HCT116 (cell line): Measurements from ENCODE around the gene PDE7B. TPM values are rescaled to one million over a fixed set of nuclear protein-coding genes. Genes with fewer than 3 reads are reported as not detected.

Source experiments
- ATAC-seq: fragments of 200-7000 bp; cut with Tn5 transposase; 2 replicates; pipeline ENCODE4 v1.9.1; 2020; ENCODE audit warnings: mild to moderate bottlenecking, moderate library complexity
- BruUV-seq: library from RNA; stranded (reverse); fragments of 400-500 nt; replicated peaks from 2 replicates; lab custom pipeline; 2021; lab: Mats Ljungman, UMichigan
- CTCF ChIA-PET: fragments of 300-600 bp; sonication (Branson Sonifier 250); formaldehyde crosslinking; loops from one replicate; lab custom pipeline; 2021; ENCODE audit warnings: antibody characterized with exemption; lab: Charles Lee
- POLR2A ChIA-PET: fragments of 300-600, 350-600 bp; sonication (Branson Sonifier 250); formaldehyde crosslinking; loops from one replicate; lab custom pipeline; 2021; ENCODE audit warnings: antibody characterized with exemption; lab: Charles Lee
- RAD21 ChIA-PET, 2 experiments: fragments of 300-600 bp; sonication (Branson Sonifier 250); formaldehyde crosslinking; loops; one replicate each; lab custom pipeline; 2023; ENCODE audit warnings: low total read pairs in 2 of 2; ENCODE audit not compliant: uncharacterized antibody in 2 of 2, unreplicated experiment in 2 of 2, low non-redundant PET in 1 of 2; lab: Charles Lee
- DNase-seq: peaks from one replicate; pipeline ENCODE4 v3.0.0-alpha.2; 2010; ENCODE audit warnings: low read depth, low spot score
- H2AFZ ChIP-seq: fragments of 200-600 bp; shearing (Covaris generic), sonication (generic); 2 replicates; pipeline ENCODE4 v1.6.1; 2017; ENCODE audit warnings: low read depth, mixed run types, mixed read lengths, antibody characterized with exemption, low read length; ENCODE audit not compliant: poor library complexity, severe bottlenecking
- H3K27ac ChIP-seq: 2 replicates; pipeline ENCODE4 v1.5.1; 2012; ENCODE audit warnings: low read depth, low read length
- H3K27me3 ChIP-seq: fragments of 200-600 bp; sonication (generic); 2 replicates; pipeline ENCODE4 v1.6.1; 2016; ENCODE audit warnings: mixed run types, low read length, mixed read lengths; ENCODE audit not compliant: insufficient read depth
- H3K36me3 ChIP-seq, 2 experiments: fragments of 200-500 bp in 1 of 2; fragments of 200-600 bp in 1 of 2; sonication (Bioruptor generic) in 1 of 2; sonication (generic) in 1 of 2; 2 replicates each; pipeline versions ENCODE4 v1.5.1 to v1.6.1; 2014 to 2016; ENCODE audit warnings: low read length in 2 of 2, inconsistent platforms in 1 of 2, mixed read lengths in 1 of 2, mixed run types in 1 of 2; ENCODE audit not compliant: insufficient read depth in 2 of 2, control insufficient read depth in 1 of 2
- H3K4me1 ChIP-seq, 2 experiments: fragments of 200-600 bp in 1 of 2; sonication (generic) in 1 of 2; 2 replicates each; pipeline versions ENCODE4 v1.5.1 to v1.6.1; 2012 to 2017; ENCODE audit warnings: low read length in 2 of 2, inconsistent platforms in 1 of 2, mild to moderate bottlenecking in 1 of 2, mixed read lengths in 1 of 2, mixed run types in 1 of 2, moderate library complexity in 1 of 2; ENCODE audit not compliant: insufficient read depth in 2 of 2, control insufficient read depth in 1 of 2
- H3K4me2 ChIP-seq: fragments of 200-600 bp; sonication (generic); 2 replicates; pipeline ENCODE4 v1.6.1; 2017; ENCODE audit warnings: mixed run types, low read length, mixed read lengths
- H3K4me3 ChIP-seq, 2 experiments: fragments of 200-600 bp in 1 of 2; sonication (generic) in 1 of 2; replicated peaks in 1 of 2; 2 replicates each; pipeline ENCODE4 v1.5.1; 2011 to 2016; ENCODE audit warnings: low read length in 2 of 2, control low read depth in 1 of 2, low read depth in 1 of 2, mild to moderate bottlenecking in 1 of 2, mixed read lengths in 1 of 2, mixed run types in 1 of 2
- H3K79me2 ChIP-seq: fragments of 200-600 bp; sonication (generic); 2 replicates; pipeline ENCODE4 v1.6.1; 2017; ENCODE audit warnings: mild to moderate bottlenecking, mixed run types, low read length, moderate library complexity, mixed read lengths; ENCODE audit not compliant: insufficient read depth
- H3K9ac ChIP-seq: fragments of 200-600 bp; sonication (generic); 2 replicates; pipeline ENCODE4 v1.6.1; 2016; ENCODE audit warnings: low read length, mixed read lengths
- H3K9me2 ChIP-seq: fragments of 200-600 bp; sonication (generic), shearing (Covaris generic); 2 replicates; pipeline ENCODE4 v1.6.1; 2017; ENCODE audit warnings: mixed run types, mild to moderate bottlenecking, moderate library complexity; ENCODE audit not compliant: insufficient read depth
- H3K9me3 ChIP-seq, 2 experiments: fragments of 200-500 bp in 1 of 2; fragments of 200-600 bp in 1 of 2; sonication (Bioruptor generic) in 1 of 2; sonication (generic) in 1 of 2; 2 replicates each; pipeline ENCODE4 v1.6.1; 2014 to 2017; ENCODE audit warnings: low read length in 2 of 2, mixed read lengths in 2 of 2, inconsistent platforms in 1 of 2, low read depth in 1 of 2, mild to moderate bottlenecking in 1 of 2, mixed run types in 1 of 2, moderate library complexity in 1 of 2; ENCODE audit not compliant: control insufficient read depth in 1 of 2, insufficient read depth in 1 of 2
- H4K20me1 ChIP-seq: fragments of 200-600 bp; sonication (generic), shearing (Covaris generic); 2 replicates; pipeline ENCODE4 v1.6.1; 2017; ENCODE audit warnings: mixed run types, mild to moderate bottlenecking, moderate library complexity; ENCODE audit not compliant: insufficient read depth
- CEBPB ChIP-seq: IDR thresholded peaks from 2 replicates; pipeline ENCODE4 v1.6.1; 2012; ENCODE audit warnings: low read depth
- EZH2 ChIP-seq: fragments of 200-600 bp; sonication (generic); IDR thresholded peaks from 2 replicates; pipeline ENCODE4 v1.6.1; 2017; ENCODE audit warnings: antibody characterized with exemption, mixed run types
- RAD21 ChIP-seq: IDR thresholded peaks from 2 replicates; pipeline ENCODE4 v1.6.1; 2012; ENCODE audit warnings: low read depth, mild to moderate bottlenecking
- SIN3A ChIP-seq: IDR thresholded peaks from 2 replicates; pipeline ENCODE4 v1.6.1; 2012; ENCODE audit warnings: low read depth
- TCF7L2 ChIP-seq: IDR thresholded peaks from 2 replicates; pipeline ENCODE4 v1.7.0; 2011; ENCODE audit warnings: borderline replicate concordance, inconsistent platforms; ENCODE audit not compliant: insufficient read depth, insufficient read length; ENCODE audit errors: extremely low read depth
- ZFX ChIP-seq: fragments of 450-650 bp; IDR thresholded peaks from 2 replicates; pipeline ENCODE4 v1.6.1; 2017
- intact Hi-C: fragments of 100-400 bp; cut with micrococcal nuclease; formaldehyde crosslinking; loops from 2 replicates; pipeline ENCODE4 v1.10.0; 2022
- total RNA-seq: library from RNA; stranded (reverse); gene quantifications from one replicate; pipeline ENCODE4 v1.2.1, GENCODE V29; 2021; ENCODE audit not compliant: unreplicated experiment
- TF ChIP-seq, protein P1 (sequence below), 3 experiments: fragments of 200-600 bp in 1 of 3; sonication (generic) in 1 of 3; IDR thresholded peaks in 2 of 3; conservative IDR thresholded peaks in 1 of 3; 2 replicates each; pipeline ENCODE4 v1.5.1; 2012 to 2017; ENCODE audit warnings: low read depth in 2 of 3, low read length in 2 of 3, antibody characterized with exemption in 1 of 3, borderline replicate concordance in 1 of 3, control low read depth in 1 of 3, mild to moderate bottlenecking in 1 of 3, mixed read lengths in 1 of 3, mixed run types in 1 of 3, moderate library complexity in 1 of 3; ENCODE audit not compliant: insufficient read depth in 1 of 3
- TF ChIP-seq, protein P2 (sequence below): IDR thresholded peaks from 2 replicates; pipeline ENCODE4 v1.6.1; 2011; ENCODE audit warnings: mild to moderate bottlenecking, low read length, moderate library complexity; ENCODE audit not compliant: insufficient replicate concordance; ENCODE audit errors: extremely low read depth

The PDE7B gene
- total RNA-seq, 1 experiment from 2014 or later: 0.61 TPM

DNA sequence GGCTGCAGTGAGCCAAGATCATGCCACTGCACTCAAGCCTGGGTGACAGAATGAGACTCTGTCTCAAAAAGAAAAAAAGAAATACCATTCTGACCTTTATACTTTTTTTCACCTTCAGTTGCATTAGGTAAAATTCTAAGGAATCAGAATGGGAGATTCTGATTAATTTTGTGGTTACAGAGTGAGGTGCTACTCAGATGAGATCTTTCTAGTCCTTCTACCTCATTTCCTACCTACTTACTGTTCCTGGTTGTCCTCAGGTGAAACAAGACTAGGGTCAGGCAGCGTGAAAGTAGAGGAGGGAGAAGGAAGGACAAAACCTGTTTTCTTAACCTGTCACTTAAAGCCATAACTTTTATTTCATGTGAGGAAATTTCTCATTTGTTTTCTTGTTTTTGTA lies 334.9 kb downstream of the PDE7B start:
- CTCF ChIA-PET: no interaction called here
- ATAC-seq: no peak
- POLR2A ChIA-PET: no interaction called here
- Histone ChIP-seq H3K79me2 (no peaks in the 10 kb centered on the region), H3K36me3 (no peaks in the 10 kb centered on the region), H3K4me2 (no peak overlapping the region), H3K27ac (no peak overlapping the region), H3K9me3 (no peaks in the 10 kb centered on the region), H3K9ac (no peak overlapping the region), H3K4me3 (no peak overlapping the region), H3K4me1 (no peaks in the 10 kb centered on the region), H4K20me1 (no peaks in the 10 kb centered on the region), H2AFZ (no peak overlapping the region), H3K9me2 (no peaks in the 10 kb centered on the region), H3K27me3 (no peaks in the 10 kb centered on the region)
- BruUV-seq: no TSS peak
- no peak for DNase-seq
- intact Hi-C loops: no loop called here
- RAD21 ChIA-PET: no interaction called here
- TF ChIP-seq RAD21 (no peak), TCF7L2 (no peak), ZFX (no peak)
- TF ChIP-seq, protein P1, sequence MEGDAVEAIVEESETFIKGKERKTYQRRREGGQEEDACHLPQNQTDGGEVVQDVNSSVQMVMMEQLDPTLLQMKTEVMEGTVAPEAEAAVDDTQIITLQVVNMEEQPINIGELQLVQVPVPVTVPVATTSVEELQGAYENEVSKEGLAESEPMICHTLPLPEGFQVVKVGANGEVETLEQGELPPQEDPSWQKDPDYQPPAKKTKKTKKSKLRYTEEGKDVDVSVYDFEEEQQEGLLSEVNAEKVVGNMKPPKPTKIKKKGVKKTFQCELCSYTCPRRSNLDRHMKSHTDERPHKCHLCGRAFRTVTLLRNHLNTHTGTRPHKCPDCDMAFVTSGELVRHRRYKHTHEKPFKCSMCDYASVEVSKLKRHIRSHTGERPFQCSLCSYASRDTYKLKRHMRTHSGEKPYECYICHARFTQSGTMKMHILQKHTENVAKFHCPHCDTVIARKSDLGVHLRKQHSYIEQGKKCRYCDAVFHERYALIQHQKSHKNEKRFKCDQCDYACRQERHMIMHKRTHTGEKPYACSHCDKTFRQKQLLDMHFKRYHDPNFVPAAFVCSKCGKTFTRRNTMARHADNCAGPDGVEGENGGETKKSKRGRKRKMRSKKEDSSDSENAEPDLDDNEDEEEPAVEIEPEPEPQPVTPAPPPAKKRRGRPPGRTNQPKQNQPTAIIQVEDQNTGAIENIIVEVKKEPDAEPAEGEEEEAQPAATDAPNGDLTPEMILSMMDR (IDR thresholded peaks at IDR 0.05 in 2 of 3, conservative IDR thresholded peaks at IDR 0.05 in 1 of 3; ENCODE audit: borderline replicate concordance in 1 of 3, insufficient read depth in 1 of 3, low read depth in 2 of 3, low read length in 2 of 3): no peak

DNA sequence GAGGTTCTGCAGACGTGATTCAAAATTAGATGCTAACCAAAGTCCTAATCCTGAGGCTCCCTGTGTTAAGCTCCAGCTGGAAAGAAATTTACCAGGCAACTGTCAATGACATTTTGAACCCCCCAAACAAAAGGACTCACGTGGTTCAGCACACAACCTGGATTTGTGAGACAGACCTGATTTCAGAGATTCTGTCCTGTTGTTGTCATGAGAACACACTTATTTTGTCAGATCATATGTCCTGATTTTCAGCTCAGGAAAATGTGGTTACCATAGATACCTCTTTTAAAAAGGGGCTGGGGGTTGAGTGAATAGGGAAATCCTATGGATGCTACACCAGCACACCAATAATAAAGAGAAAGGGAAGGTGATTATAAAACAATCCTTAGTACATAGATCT lies 337.0 kb downstream of the PDE7B start:
- Histone ChIP-seq H3K27ac (no peak overlapping the region), H3K4me1 (no peaks in the 10 kb centered on the region), H3K36me3 (no peaks in the 10 kb centered on the region), H3K4me3 (no peak overlapping the region), H3K9me3 (no peaks in the 10 kb centered on the region), H2AFZ (no peak overlapping the region), H3K9me2 (no peaks in the 10 kb centered on the region), H3K27me3 (no peaks in the 10 kb centered on the region), H3K79me2 (no peaks in the 10 kb centered on the region), H4K20me1 (no peaks in the 10 kb centered on the region), H3K9ac (no peak overlapping the region), H3K4me2 (no peak overlapping the region)
- intact Hi-C loops: no loop called here
- TF ChIP-seq, protein P1 (IDR thresholded peaks at IDR 0.05 in 2 of 3, conservative IDR thresholded peaks at IDR 0.05 in 1 of 3; ENCODE audit: borderline replicate concordance in 1 of 3, insufficient read depth in 1 of 3, low read depth in 2 of 3, low read length in 2 of 3): no peak
- TF ChIP-seq ZFX (no peak), CEBPB (no peak), EZH2 (no peak), SIN3A (no peak)
- TF ChIP-seq, protein P2, sequence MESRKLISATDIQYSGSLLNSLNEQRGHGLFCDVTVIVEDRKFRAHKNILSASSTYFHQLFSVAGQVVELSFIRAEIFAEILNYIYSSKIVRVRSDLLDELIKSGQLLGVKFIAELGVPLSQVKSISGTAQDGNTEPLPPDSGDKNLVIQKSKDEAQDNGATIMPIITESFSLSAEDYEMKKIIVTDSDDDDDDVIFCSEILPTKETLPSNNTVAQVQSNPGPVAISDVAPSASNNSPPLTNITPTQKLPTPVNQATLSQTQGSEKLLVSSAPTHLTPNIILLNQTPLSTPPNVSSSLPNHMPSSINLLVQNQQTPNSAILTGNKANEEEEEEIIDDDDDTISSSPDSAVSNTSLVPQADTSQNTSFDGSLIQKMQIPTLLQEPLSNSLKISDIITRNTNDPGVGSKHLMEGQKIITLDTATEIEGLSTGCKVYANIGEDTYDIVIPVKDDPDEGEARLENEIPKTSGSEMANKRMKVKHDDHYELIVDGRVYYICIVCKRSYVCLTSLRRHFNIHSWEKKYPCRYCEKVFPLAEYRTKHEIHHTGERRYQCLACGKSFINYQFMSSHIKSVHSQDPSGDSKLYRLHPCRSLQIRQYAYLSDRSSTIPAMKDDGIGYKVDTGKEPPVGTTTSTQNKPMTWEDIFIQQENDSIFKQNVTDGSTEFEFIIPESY: no peak
- DNase-seq: no peak
- CTCF ChIA-PET: no interaction called here
- BruUV-seq: no TSS peak
- POLR2A ChIA-PET: no interaction called here
- ATAC-seq: no peak
- RAD21 ChIA-PET: no interaction called here
